Cardiac atrium fibroblast (primary cell): ENCODE data around the gene VAMP8. TPM values are rescaled to one million over a fixed set of nuclear protein-coding genes. Genes with fewer than 3 reads are reported as not detected.

Experiments used
- total RNA-seq: library from RNA; depleted of rRNA; stranded (reverse); fragments of >200 nt; gene quantifications from 2 replicates; pipeline ENCODE4 v1.2.3, GENCODE V29; 2015

VAMP8 gene
- 0.16 and 2.2 TPM in 2 replicates for total RNA-seq

GRCh38 chr2:85577386-85578242 is at the start of gene VAMP8:
Gene VAMP8 (plus strand): TSS chr2:85577586. CDS start chr2:85577647, 61 bp downstream.

GRCh38 chr2:85538507-85539360 is 38.7 kb upstream of the VAMP8 start, which contains the start of gene MAT2A:
Gene MAT2A (plus strand): TSS chr2:85539168. CDS start chr2:85539288, 120 bp downstream.

GRCh38 chr2:85561280-85562212 is 15.8 kb upstream of the VAMP8 start, which contains the start of gene GGCX:
Gene GGCX (minus strand): TSS chr2:85561493. CDS start chr2:85561428, 65 bp downstream.

GRCh38 chr2:85584354-85584856 is 7.0 kb downstream of the VAMP8 start, which contains the start of gene VAMP5:
Gene VAMP5 (plus strand): TSS chr2:85584431. CDS start chr2:85584491, 60 bp downstream.

GRCh38 chr2:85595301-85596025 is 18.1 kb downstream of the VAMP8 start, which contains the start of gene RNF181:
Gene RNF181 (plus strand): TSS chr2:85595745. CDS start chr2:85595764, 19 bp downstream.

GRCh38 chr2:85602476-85603234 is 25.3 kb downstream of the VAMP8 start, which contains the start of gene TMEM150A:
Gene TMEM150A (minus strand): TSS chr2:85602698. CDS start chr2:85601948, 750 bp downstream.

GRCh38 chr2:85611705-85612587 is 34.6 kb downstream of the VAMP8 start, which contains the start of gene C2orf68:
Gene C2orf68 (minus strand): TSS chr2:85612066. CDS start chr2:85611984, 82 bp downstream.

Other genes starting within 250 kb of the VAMP8 start
- gene TGOLN2, start 249.6 kb upstream of the VAMP8 start, total RNA-seq = 79.6 and 98.8 TPM in 2 replicates
- 44.6 and 55.8 TPM in 2 replicates for gene RETSAT, start 223.1 kb upstream of the VAMP8 start, total RNA-seq
- gene ELMOD3, start 222.8 kb upstream of the VAMP8 start, total RNA-seq = 8.3 and 10.5 TPM in 2 replicates
- gene CAPG, start 167.2 kb upstream of the VAMP8 start, total RNA-seq = 23.3 and 29.4 TPM in 2 replicates
- not detected in 2 replicates for gene SH2D6, start 158.9 kb upstream of the VAMP8 start, total RNA-seq
- gene MAT2A, start 38.4 kb upstream of the VAMP8 start, total RNA-seq = 86.3 and 97.7 TPM in 2 replicates
- 46.5 and 82.5 TPM in 2 replicates for gene GGCX, start 16.1 kb upstream of the VAMP8 start, total RNA-seq
- gene VAMP5, start 6.8 kb downstream of the VAMP8 start, total RNA-seq = 30.6 and 43.5 TPM in 2 replicates
- gene RNF181, start 18.2 kb downstream of the VAMP8 start, total RNA-seq = 136 and 149 TPM in 2 replicates
- gene TMEM150A, start 25.1 kb downstream of the VAMP8 start, total RNA-seq = 21.4 and 31.4 TPM in 2 replicates
- 7.4 and 11.0 TPM in 2 replicates for gene C2orf68, start 34.5 kb downstream of the VAMP8 start, total RNA-seq
- 46.2 and 46.3 TPM in 2 replicates for gene USP39, start 38.6 kb downstream of the VAMP8 start, total RNA-seq
- gene SFTPB, start 90.6 kb downstream of the VAMP8 start, total RNA-seq = not detected in 2 replicates
- not detected in 2 replicates for gene GNLY, start 116.8 kb downstream of the VAMP8 start, total RNA-seq
- gene ATOH8, start 176.4 kb downstream of the VAMP8 start, total RNA-seq = 115 and 129 TPM in 2 replicates